Esophagus squamous epithelium (tissue), 5 donors: Measurements from ENCODE around the gene ZNF436. TPM values are rescaled to one million over a fixed set of nuclear protein-coding genes. Genes with fewer than 3 reads are reported as not detected.

Source experiments
- DNase-seq: peaks from one replicate; lab custom pipeline; 2025; lab: John Stamatoyannopoulos, UW
- H3K27ac ChIP-seq, 4 donors: fragments of 200-600 bp; sonication (generic); one replicate each; pipeline ENCODE4 v1.5.1; 2016 to 2019; ENCODE audit warnings: mild to moderate bottlenecking in 1 of 4
- H3K27me3 ChIP-seq, 4 donors: fragments of 200-600 bp; sonication (generic); 1 replicate in 3 of 4; 2 replicates in 1 of 4; pipeline versions ENCODE4 v1.5.1 to v1.6.0; 2017 to 2021; ENCODE audit warnings: antibody characterized with exemption in 1 of 4
- H3K36me3 ChIP-seq, 3 donors: fragments of 200-600 bp; sonication (generic); one replicate each; pipeline ENCODE4 v1.5.1; 2016 to 2019
- H3K4me1 ChIP-seq, 3 donors: fragments of 200-600 bp; sonication (generic); one replicate each; pipeline ENCODE4 v1.5.1; 2017 to 2019
- H3K4me3 ChIP-seq, 4 donors: fragments of 200-600 bp; sonication (generic); 1 replicate in 3 of 4; 2 replicates in 1 of 4; pipeline ENCODE4 v1.5.1; 2016 to 2019; ENCODE audit warnings: mild to moderate bottlenecking in 2 of 4, moderate library complexity in 1 of 4
- H3K9me3 ChIP-seq, 3 donors: fragments of 200-600 bp; sonication (generic); one replicate each; pipeline ENCODE4 v1.5.1; 2016 to 2019
- CTCF ChIP-seq, 6 experiments: fragments of 450-650 bp in 4 of 6; fragments of 200-600 bp in 2 of 6; sonication (generic) in 2 of 6; IDR thresholded peaks; one replicate each; pipeline ENCODE4 v1.5.1; 2016 to 2019; ENCODE audit warnings: antibody characterized with exemption in 6 of 6, mild to moderate bottlenecking in 4 of 6, moderate library complexity in 4 of 6
- POLR2A ChIP-seq, 4 donors: fragments of 450-650 bp; IDR thresholded peaks; one replicate each; pipeline ENCODE4 v1.6.1; 2017; ENCODE audit warnings: antibody characterized with exemption in 4 of 4, mild to moderate bottlenecking in 4 of 4, moderate library complexity in 3 of 4
- WGBS, 2 donors: methylation state at CpG; one replicate each; pipeline ENCODE4 v1.1.5; 2018; 5-methylcytosine and 5-hydroxymethylcytosine counted together
- intact Hi-C: fragments of 100-400 bp; cut with DNase I; formaldehyde crosslinking; loops from one replicate; pipeline ENCODE4 v1.15.0; 2022
- total RNA-seq, 4 donors: library from RNA; depleted of rRNA; stranded (reverse); fragments of >200 nt; gene quantifications; one replicate each; pipeline ENCODE4 v1.1.0, GENCODE V29; 2016
- donor health status: DM: yes; HTN: yes; CAD: no.

The ZNF436 gene
- total RNA-seq, 4 donors from 2014 or later, result 14.9 to 33.6 (median 24.8) TPM

DNA sequence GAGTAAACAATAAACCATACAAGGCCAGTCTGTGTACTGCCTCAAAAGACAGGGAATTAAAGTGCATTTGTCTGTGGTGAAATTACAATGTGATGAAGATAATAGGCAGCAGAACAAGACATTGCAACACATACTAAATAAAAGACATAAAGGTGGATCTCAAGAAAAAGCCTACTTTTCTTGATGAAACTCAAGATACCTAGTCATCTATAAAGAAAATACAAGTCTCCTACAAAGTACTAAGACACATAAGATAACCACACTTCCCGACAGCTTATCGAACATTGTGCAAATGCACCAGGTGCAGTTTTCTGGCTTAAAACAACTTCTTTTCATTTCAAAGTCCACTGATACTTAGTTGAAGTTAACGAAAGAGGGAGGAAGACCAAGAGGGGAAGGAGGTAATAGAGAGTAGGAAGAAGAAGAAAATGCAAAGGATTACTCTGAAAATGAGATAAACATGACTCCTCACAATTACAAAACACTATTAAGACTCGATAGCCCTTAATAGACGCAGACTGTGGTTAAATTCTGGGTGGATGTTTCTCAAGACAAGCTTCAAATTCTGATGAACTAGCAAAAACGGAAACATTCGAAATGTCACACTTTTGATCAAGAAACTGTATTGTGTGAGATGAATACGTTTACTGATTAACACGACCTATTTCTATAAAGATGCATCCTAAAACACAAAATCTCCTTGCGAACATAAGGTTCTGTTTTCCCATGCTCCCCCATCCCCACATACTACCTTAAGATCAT, 27.5 kb downstream of the ZNF436 start:
- Histone ChIP-seq H3K4me3 (peak overlapping the region; percentile 66 to 95 (median 90)), H3K27me3 (no peaks in the 10 kb centered on the region), H3K9me3 (no peaks in the 10 kb centered on the region), H3K36me3 (peaks cover 0 to 10% (median 0%) of the 10 kb centered on the region in 3 donors), H3K27ac (peak overlapping the region in 3 of 4 donors; percentile 5 to 99 (median 95)), H3K4me1 (peaks cover 6 to 69% (median 47%) of the 10 kb centered on the region in 3 donors)
- no peak for TF ChIP-seq POLR2A (IDR thresholded peaks at IDR 0.05)
- TF ChIP-seq CTCF (IDR thresholded peaks at IDR 0.05), result no peak
- WGBS, 2 donors, result 5 to 6% methylated on average over 10 of the region's 10 CpGs
- no peak for DNase-seq
- intact Hi-C loops, result no loop called here

DNA sequence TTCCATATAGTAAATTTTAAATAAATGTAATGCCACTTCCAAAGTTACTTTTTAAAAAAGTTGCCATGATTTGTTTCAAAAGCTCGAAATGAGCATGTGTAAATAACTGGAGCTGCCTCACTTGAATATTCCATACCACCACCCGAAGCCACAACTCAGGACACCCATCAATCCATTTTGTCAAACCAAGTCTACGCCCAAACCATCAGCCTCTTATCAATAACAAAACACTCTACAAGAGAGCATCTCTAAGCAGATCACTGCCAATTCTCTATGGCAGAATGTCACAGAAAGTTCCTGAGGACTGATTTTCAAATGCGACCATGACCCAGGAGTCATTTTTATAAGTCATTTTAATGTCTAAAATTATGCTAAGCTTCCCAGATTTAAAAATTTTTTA, 30.0 kb downstream of the ZNF436 start:
- DNase-seq, result no peak
- Histone ChIP-seq H3K36me3 (peaks cover 7 to 35% (median 8%) of the 10 kb centered on the region in 3 donors), H3K4me3 (no peak overlapping the region), H3K9me3 (no peaks in the 10 kb centered on the region), H3K27me3 (no peaks in the 10 kb centered on the region), H3K27ac (no peak overlapping the region), H3K4me1 (peaks cover 6 to 65% (median 44%) of the 10 kb centered on the region in 3 donors)
- intact Hi-C loops, result no loop called here
- TF ChIP-seq POLR2A (IDR thresholded peaks at IDR 0.05) (no peak), CTCF (IDR thresholded peaks at IDR 0.05) (no peak)
- 60 to 61% methylated on average over 4 of the region's 4 CpGs for WGBS, 2 donors

- TF ChIP-seq CTCF (IDR thresholded peaks at IDR 0.05) (no peak), POLR2A (IDR thresholded peaks at IDR 0.05) (no peak)
- Histone ChIP-seq H3K9me3 (no peaks in the 10 kb centered on the region), H3K36me3 (peaks cover 11 to 52% (median 13%) of the 10 kb centered on the region in 3 donors), H3K27ac (no peak overlapping the region), H3K4me3 (no peak overlapping the region), H3K27me3 (no peaks in the 10 kb centered on the region), H3K4me1 (peaks cover 2 to 60% (median 44%) of the 10 kb centered on the region in 3 donors)
- DNase-seq, result no peak
- 86 to 90% methylated on average over 2 of the region's 2 CpGs for WGBS, 2 donors
- intact Hi-C loops, result no loop called here
Measured at GRCh38 chr1:23337869-23338268, 31.8 kb downstream of the ZNF436 start.

DNA sequence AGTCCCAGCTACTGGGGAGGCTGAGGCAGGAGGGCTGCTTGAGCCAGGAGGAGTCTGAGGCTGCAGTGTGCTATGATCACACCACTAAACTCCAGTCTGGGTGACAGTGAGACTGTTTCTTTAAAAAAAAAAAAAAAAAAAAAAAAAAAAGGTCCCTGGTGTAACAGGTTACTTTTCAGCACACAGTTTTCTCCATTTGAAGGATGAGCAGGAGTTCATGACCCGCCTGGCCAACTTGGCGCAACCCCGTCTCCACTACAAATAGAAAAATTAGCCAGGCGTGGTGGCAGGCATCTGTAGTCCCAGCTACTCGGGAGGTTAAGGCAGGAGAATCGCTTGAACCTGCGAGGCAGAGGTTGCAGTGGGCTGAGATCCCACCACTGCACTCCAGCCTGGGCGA, 37.9 kb downstream of the ZNF436 start:
- no peak for DNase-seq
- H3K36me3 ChIP-seq, result peaks cover 19 to 99% (median 32%) of the 10 kb centered on the region in 3 donors
- TF ChIP-seq POLR2A (IDR thresholded peaks at IDR 0.05), result no peak
- TF ChIP-seq CTCF (IDR thresholded peaks at IDR 0.05), result no peak
- WGBS, 2 donors, result 91 to 95% methylated on average over 8 of the region's 8 CpGs
- peaks cover 0 to 10% (median 0%) of the 10 kb centered on the region in 3 donors for H3K4me1 ChIP-seq
- no peak overlapping the region for H3K4me3 ChIP-seq
- no peaks in the 10 kb centered on the region for H3K9me3 ChIP-seq
- H3K27me3 ChIP-seq, result no peaks in the 10 kb centered on the region
- H3K27ac ChIP-seq, result no peak overlapping the region
- intact Hi-C loops, result no loop called here

DNA sequence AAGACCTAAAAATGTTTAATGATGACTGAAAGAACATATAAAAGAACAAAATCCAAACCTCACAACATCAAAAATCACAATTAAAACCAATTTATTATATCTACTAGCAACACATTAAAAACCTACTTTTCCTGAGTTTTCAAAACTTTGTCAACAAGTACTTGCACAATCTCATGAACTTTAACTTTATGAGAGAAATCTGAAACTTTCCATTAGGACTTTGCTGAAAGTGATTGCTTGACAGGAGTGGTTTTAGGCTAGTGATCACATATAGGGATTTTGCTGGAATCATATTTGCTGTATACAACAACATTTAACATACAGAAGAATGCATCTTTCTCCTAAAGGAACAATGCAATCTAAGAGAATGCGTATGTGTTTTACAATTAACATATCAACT, 38.8 kb downstream of the ZNF436 start:
- peaks cover 19 to 99% (median 32%) of the 10 kb centered on the region in 3 donors for H3K36me3 ChIP-seq
- intact Hi-C loops, result no loop called here
- no peak overlapping the region for H3K4me3 ChIP-seq
- TF ChIP-seq CTCF (IDR thresholded peaks at IDR 0.05) (no peak), POLR2A (IDR thresholded peaks at IDR 0.05) (no peak)
- peaks cover 0 to 10% (median 0%) of the 10 kb centered on the region in 3 donors for H3K4me1 ChIP-seq
- WGBS, 2 donors, result 88 to 100% methylated on average over 1 of the region's 1 CpG
- H3K27ac ChIP-seq, result no peak overlapping the region
- DNase-seq, result no peak
- H3K9me3 ChIP-seq, result no peaks in the 10 kb centered on the region
- no peaks in the 10 kb centered on the region for H3K27me3 ChIP-seq
